Rectal smooth muscle tissue (tissue), 1 donor: ENCODE data around the gene FNIP2.
"Not testable (repeated sequence)": the region's sequence is repeated elsewhere in the genome, so short reads cannot be mapped to it uniquely, and the experiment has no call there.

Experiments
- H3K27ac ChIP-seq: one replicate; pipeline ENCODE4 v1.7.0; 2013; ENCODE audit warnings: low read depth, low read length, inconsistent platforms
- H3K27me3 ChIP-seq: one replicate; pipeline ENCODE4 v1.7.0; 2013; ENCODE audit warnings: low read length; ENCODE audit not compliant: control insufficient read depth, insufficient read depth
- H3K36me3 ChIP-seq: one replicate; pipeline ENCODE4 v1.7.0; 2013; ENCODE audit warnings: low read length; ENCODE audit not compliant: control insufficient read depth, insufficient read depth
- H3K4me1 ChIP-seq: one replicate; pipeline ENCODE4 v1.7.0; 2013; ENCODE audit warnings: low read length; ENCODE audit not compliant: control insufficient read depth, insufficient read depth
- H3K4me3 ChIP-seq: one replicate; pipeline ENCODE4 v1.7.0; 2013; ENCODE audit warnings: low read length
- H3K9ac ChIP-seq: one replicate; pipeline ENCODE4 v1.7.0; 2013; ENCODE audit warnings: low read length

The FNIP2 gene

DNA sequence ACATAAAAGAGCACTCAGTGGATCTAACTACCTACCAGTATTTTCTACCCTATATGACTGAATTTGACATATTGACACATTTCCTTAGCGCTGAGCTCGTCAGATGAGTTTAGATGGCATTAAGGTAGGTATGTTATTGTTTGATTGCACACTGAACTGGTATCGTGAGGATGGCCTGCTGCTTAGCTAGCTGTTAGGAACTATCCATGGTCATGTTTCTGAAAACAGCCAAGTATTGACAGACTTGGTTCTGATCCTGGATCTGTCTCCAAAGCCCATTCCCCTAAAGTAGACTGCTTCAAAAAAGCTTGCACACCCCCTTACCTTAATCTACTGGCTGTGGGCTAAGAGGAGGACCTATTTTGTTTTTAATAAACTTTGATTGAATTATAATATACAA lies 32.9 kb downstream of the FNIP2 start:
- Histone ChIP-seq H3K4me3 (no peak overlapping the region), H3K9ac (no peak overlapping the region), H3K27me3 (no peaks in the 10 kb centered on the region), H3K4me1 (peaks cover 13% of the 10 kb centered on the region), H3K27ac (no peak overlapping the region), H3K36me3 (no peaks in the 10 kb centered on the region)

DNA sequence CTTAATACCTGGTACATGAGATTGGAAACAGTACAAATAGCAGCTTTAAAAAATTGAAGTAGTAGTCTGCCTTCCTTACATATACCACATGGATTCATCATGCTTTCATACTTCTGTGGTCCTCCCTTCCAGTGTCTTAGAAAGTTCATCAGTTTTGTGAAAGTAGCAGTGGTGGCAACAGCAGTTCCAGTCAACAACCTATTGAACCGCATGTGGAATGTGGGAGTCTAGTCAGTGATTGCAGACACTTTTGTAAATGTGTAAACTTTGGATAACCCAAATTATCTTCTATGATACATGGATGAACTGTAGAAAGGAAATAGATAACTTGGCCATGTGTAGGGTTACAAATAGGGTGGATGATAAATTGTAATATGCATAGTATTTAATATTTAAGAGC lies 34.1 kb downstream of the FNIP2 start:
- no peak overlapping the region for H3K27ac ChIP-seq
- no peaks in the 10 kb centered on the region for H3K36me3 ChIP-seq
- no peak overlapping the region for H3K4me3 ChIP-seq
- no peaks in the 10 kb centered on the region for H3K27me3 ChIP-seq
- peaks cover 15% of the 10 kb centered on the region for H3K4me1 ChIP-seq
- H3K9ac ChIP-seq = no peak overlapping the region

DNA sequence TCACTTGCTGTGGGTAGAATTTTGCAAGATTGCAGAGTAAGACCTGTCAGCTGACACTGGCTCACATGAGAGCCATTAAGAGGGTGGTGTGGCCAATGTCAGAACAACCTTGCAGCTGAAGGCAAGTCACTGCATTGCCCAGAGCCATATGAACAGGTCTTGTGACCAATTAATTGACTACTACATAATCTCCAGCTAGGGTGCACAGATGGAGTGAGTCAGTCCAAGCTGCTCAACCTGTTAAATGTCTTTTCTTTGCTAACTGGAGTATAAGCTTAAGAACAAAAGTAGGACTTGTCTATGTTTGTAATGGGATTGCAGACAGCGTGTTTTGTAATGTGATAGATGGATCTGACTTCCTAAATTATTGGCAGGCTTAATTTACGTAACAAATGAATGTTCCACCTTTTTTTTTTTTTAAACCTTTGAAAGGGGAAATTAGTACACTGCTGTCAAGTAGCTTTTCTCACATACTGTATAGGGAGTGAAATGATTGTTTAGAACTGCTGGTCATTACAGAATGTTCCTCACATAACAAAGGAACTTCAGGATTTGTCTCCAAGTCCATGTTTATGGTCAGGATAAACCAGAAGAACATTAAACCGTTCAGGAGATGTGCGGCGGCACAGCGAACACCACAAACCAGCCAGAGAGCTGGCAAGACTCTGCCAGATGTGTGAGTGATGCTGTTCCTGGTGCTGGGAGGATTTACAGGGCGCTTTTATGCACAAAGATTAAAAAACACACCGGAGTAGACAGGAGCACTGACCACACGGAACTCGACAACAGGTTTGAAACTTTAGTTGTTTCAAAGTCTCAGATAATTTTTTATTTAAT lies 37.0 kb downstream of the FNIP2 start:
- H3K27me3 ChIP-seq = no peaks in the 10 kb centered on the region
- peaks cover 32% of the 10 kb centered on the region for H3K4me1 ChIP-seq
- H3K9ac ChIP-seq = no peak overlapping the region
- H3K36me3 ChIP-seq = no peaks in the 10 kb centered on the region
- peak overlapping the region; percentile 57 for H3K27ac ChIP-seq
- H3K4me3 ChIP-seq = no peak overlapping the region

DNA sequence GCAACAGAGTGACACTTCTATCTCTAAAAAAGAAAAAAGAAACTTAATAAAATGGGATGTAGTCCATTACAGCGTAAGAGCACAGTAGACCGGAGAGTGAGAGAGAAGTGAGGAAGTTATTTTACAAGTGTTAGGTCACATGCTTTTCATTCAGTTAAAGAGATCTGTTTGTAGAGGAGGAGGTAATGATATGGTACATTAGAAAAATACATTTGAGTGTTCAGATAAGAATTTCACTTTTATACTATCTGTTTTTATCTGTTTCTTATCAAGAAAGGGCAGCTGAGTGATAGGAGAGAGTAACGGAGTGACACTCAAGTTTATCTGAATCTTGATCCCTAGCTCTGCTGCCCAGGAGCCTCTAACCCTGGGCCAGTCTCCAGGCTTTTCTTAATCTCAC lies 38.9 kb downstream of the FNIP2 start:
- Histone ChIP-seq H3K4me3 (no peak overlapping the region), H3K27me3 (no peaks in the 10 kb centered on the region), H3K4me1 (peaks cover 36% of the 10 kb centered on the region), H3K9ac (no peak overlapping the region), H3K27ac (no peak overlapping the region), H3K36me3 (no peaks in the 10 kb centered on the region)

DNA sequence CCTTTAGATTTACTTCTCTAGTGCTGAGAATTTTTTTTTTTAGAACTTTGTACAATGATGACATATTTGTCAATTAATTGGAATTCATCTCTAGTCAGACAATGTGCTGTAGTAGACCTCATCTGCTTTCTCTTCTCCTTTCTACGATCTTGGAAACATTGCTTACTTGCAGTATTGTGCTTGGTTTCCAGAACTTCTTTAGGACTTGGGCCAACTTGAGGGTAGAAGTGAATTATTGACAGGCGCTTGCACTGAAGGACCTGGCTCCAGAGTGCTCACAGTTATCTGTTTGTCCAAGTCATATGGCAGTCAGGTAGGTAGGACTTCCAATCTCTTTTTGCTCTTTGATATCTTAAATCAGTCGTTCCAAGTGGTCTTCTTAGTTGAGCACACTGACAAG lies 39.6 kb downstream of the FNIP2 start:
- H3K27me3 ChIP-seq = no peaks in the 10 kb centered on the region
- no peak overlapping the region for H3K4me3 ChIP-seq
- H3K27ac ChIP-seq = no peak overlapping the region
- H3K9ac ChIP-seq = no peak overlapping the region
- peaks cover 36% of the 10 kb centered on the region for H3K4me1 ChIP-seq
- no peaks in the 10 kb centered on the region for H3K36me3 ChIP-seq

DNA sequence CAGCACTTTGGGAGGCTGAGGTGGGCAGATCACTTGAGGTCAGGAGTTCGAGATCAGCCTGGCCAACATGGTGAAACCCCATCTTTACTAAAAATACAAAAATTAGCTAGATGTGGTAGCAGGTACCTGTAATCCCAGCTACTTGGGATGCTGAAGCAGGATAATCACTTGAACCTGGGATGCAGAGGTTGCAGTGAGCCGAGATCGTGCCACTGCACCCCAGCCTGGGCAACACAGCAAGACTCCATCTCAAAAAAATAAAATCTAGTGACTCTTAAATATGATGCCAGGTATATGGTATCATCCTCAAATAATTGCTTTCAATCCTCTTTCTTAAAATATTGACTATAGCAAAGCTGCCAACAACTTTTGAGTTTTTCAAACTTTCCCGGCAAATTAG lies 40.4 kb downstream of the FNIP2 start:
- H3K27ac ChIP-seq = peak overlapping the region; percentile 64
- not testable (repeated sequence) for H3K36me3 ChIP-seq, H3K9ac ChIP-seq, H3K4me3 ChIP-seq, H3K27me3 ChIP-seq
- H3K4me1 ChIP-seq = peaks cover 39% of the 10 kb centered on the region

DNA sequence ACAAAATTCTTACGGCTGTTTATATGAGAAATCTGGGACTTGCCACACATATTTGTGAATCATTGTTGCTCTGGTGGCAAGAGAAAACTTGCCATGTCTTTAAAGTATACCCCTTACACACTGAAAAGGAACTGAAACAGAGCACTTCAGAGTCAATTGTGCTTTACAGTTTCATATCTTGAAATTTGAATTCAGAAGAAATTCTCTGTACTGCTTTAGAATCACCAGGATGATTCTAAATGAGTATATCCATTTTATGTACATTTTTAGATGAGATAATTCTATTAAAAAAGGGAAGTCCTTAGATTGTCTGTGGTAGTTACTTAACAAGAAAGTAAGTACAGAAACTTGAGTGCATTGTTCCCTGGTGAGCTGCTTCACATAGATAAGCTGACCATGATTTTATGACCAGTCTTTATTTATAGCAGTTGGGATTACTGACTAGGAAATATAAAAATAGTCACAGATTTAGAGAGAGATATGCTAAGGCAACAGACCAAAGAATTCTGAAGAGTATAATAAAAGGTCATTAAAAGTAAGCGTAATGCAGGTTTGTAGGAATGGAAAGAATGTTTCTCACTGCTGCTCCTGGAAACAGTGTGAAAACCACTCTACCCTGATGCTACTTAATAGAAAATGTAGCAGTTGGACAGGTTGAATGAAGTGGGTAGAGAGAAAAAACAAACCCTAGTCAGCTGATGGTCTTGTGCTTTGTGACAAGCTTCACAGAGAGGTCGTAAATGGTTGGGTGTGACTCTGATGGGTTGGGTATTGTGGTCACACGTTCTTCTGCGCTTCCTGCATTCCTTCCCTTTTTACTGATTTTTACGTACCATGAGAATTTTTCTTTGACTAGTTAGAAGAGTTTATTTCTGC lies 41.0 kb downstream of the FNIP2 start:
- H3K4me1 ChIP-seq = peaks cover 45% of the 10 kb centered on the region
- peak overlapping the region; percentile 18 for H3K4me3 ChIP-seq
- H3K27me3 ChIP-seq = no peaks in the 10 kb centered on the region
- peak overlapping the region; percentile 64 for H3K27ac ChIP-seq
- H3K36me3 ChIP-seq = no peaks in the 10 kb centered on the region
- no peak overlapping the region for H3K9ac ChIP-seq

DNA sequence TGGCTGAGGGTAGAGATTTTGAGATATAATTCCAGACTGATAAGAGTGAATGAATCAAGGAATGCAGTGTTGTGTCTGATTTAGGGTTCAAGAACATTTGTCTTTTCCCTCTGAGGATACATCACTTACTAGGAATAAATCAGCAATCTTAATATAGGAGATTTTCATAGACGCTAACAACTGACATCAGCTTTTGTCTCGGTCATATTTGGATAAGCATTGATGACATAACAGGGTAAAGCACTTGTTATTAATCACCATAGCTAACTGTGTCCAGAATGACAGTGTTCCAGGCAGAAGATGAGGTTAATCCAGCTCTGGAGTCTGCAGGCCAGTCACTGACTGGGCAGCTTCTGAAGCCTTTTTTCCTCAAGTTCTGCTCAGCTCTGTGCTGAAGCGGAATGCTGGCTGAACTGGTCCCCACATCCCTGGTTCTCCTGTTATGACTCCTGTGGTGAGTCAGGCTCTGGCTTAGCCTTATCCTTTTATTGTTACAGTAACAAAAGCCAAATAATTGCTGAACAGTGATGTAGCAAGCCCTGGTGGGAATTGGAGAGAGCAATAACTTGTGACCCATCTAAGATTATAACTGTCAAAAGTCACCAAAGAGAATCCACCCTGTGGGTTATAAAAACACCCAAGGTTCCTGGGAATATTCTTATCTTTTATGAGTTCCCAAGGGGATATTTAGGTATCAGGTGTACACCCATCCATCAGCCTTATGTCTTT lies 41.8 kb downstream of the FNIP2 start:
- peak overlapping the region; percentile 64 for H3K27ac ChIP-seq
- H3K9ac ChIP-seq = no peak overlapping the region
- H3K36me3 ChIP-seq = no peaks in the 10 kb centered on the region
- H3K4me1 ChIP-seq = peaks cover 44% of the 10 kb centered on the region
- H3K27me3 ChIP-seq = no peaks in the 10 kb centered on the region
- no peak overlapping the region for H3K4me3 ChIP-seq

DNA sequence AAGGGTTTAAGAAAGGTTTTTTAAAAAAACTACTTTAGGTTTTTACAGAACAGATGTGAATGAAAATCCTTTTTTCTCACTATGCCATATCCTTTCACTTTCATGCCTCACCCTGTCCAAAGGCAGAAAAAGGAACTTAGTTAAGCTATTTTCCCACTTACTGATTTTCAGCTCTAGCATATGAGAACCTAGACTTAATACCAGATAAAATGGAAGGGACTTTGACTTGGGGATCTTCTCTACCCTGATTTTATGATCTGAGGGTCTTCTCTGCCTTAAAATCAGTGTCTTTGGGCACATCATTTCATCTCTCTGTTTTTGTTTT lies 42.4 kb downstream of the FNIP2 start:
- H3K9ac ChIP-seq = no peak overlapping the region
- peak overlapping the region; percentile 64 for H3K27ac ChIP-seq
- H3K27me3 ChIP-seq = no peaks in the 10 kb centered on the region
- H3K36me3 ChIP-seq = no peaks in the 10 kb centered on the region
- peaks cover 41% of the 10 kb centered on the region for H3K4me1 ChIP-seq
- no peak overlapping the region for H3K4me3 ChIP-seq

DNA sequence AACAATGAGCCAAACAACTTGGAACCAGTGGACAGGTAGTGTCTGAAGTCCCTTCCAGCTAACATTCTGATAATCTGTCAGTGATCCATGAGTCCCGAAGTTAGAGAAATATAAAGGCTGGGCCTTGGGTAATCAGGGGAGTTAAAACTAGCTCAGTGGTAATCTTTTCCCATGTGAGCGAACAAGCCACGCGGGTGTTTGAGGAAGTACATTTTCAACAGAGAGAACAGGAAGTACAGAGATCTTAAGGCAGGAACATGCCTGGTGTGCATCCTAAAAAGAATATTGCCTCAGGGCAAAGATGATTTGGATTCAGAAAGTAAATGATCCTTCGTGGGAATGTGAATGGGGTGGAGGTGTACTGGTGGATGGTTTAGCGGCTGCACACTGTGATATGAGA lies 42.9 kb downstream of the FNIP2 start:
- Histone ChIP-seq H3K27me3 (no peaks in the 10 kb centered on the region), H3K36me3 (no peaks in the 10 kb centered on the region), H3K4me1 (peaks cover 38% of the 10 kb centered on the region), H3K4me3 (no peak overlapping the region), H3K27ac (peak overlapping the region; percentile 57), H3K9ac (no peak overlapping the region)

DNA sequence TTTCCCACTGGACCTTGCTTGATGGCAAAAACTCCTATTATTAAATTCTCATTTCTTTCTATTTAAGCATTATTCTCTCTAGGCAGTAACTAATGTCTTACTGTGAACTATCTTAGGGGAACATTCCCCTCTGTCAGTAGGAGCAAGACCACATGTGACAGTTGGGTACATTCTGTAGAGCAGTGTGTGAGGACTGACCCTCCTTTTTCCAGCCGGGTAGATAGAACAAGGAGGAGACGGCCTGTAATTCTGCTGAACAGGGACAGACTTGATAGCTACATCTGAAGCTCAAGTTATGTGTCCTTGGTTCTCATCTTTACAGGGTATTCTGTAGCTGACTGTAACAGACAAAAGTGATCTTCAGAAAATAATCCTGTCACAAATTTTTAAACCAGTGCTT lies 43.3 kb downstream of the FNIP2 start:
- Histone ChIP-seq H3K4me1 (peaks cover 38% of the 10 kb centered on the region), H3K27ac (peak overlapping the region; percentile 57), H3K27me3 (no peaks in the 10 kb centered on the region), H3K36me3 (no peaks in the 10 kb centered on the region), H3K4me3 (no peak overlapping the region), H3K9ac (no peak overlapping the region)

DNA sequence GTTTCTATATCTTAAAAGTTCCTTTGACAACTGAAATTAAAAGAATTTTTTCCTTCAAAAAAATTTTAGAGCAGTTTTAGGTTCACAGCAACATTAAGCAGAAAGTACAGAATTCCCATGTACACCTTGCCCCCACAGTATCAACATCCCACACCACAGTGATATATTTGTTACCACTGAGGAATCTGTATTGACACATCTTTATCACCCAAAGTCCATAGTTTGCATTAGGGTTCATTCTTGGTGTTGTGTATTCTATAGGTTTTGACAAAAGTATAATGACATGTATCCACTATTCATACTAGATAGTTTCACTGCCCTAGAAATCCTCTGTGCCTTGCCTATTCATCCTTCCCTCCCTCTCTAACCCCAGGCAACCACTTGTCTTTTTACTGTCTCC lies 43.7 kb downstream of the FNIP2 start:
- peaks cover 38% of the 10 kb centered on the region for H3K4me1 ChIP-seq

More for the DNA sequence above, 43.7 kb downstream of the FNIP2 start:
- Histone ChIP-seq H3K27me3 (no peaks in the 10 kb centered on the region), H3K36me3 (no peaks in the 10 kb centered on the region), H3K4me3 (no peak overlapping the region), H3K9ac (no peak overlapping the region), H3K27ac (no peak overlapping the region)
